Progenitor cell of endocrine pancreas (in vitro differentiated cells): ENCODE data around the gene ARID1B. TPM values are rescaled to one million over a fixed set of nuclear protein-coding genes. Genes with fewer than 3 reads are reported as not detected.

ENCODE experiments used
- DNase-seq: peaks from one replicate; pipeline ENCODE4 v3.0.0; 2021; ENCODE audit warnings: low spot score; ENCODE audit not compliant: unreplicated experiment
- H3K27ac Mint-ChIP-seq: 2 replicates; pipeline ENCODE4 v1.8.0; 2021; ENCODE audit warnings: mild to moderate bottlenecking, moderate library complexity, mixed read lengths
- H3K27me3 Mint-ChIP-seq: 2 replicates; pipeline ENCODE4 v1.8.0; 2021; ENCODE audit warnings: mixed read lengths
- H3K36me3 Mint-ChIP-seq: 2 replicates; pipeline ENCODE4 v1.8.0; 2022; ENCODE audit warnings: mixed read lengths; ENCODE audit not compliant: insufficient read depth
- H3K4me1 Mint-ChIP-seq: 2 replicates; pipeline ENCODE4 v1.8.0; 2021; ENCODE audit warnings: low read depth, mixed read lengths
- H3K4me3 Mint-ChIP-seq: 2 replicates; pipeline ENCODE4 v1.8.0; 2021; ENCODE audit warnings: low read depth, mild to moderate bottlenecking, moderate library complexity, mixed read lengths
- H3K9me3 Mint-ChIP-seq: 2 replicates; pipeline ENCODE4 v1.8.0; 2021; ENCODE audit warnings: low read depth, mixed read lengths
- CTCF ChIP-seq: fragments of 200-600 bp; sonication (generic); IDR thresholded peaks from one replicate; pipeline ENCODE4 v1.5.0; 2021; ENCODE audit warnings: antibody characterized with exemption, mild to moderate bottlenecking; ENCODE audit not compliant: unreplicated experiment
- total RNA-seq: library from RNA; stranded (reverse); gene quantifications from 2 replicates; pipeline ENCODE4 v1.2.1, GENCODE V29; 2021

ARID1B gene
- total RNA-seq, 1 donor from 2014 or later: 152 TPM

DNA sequence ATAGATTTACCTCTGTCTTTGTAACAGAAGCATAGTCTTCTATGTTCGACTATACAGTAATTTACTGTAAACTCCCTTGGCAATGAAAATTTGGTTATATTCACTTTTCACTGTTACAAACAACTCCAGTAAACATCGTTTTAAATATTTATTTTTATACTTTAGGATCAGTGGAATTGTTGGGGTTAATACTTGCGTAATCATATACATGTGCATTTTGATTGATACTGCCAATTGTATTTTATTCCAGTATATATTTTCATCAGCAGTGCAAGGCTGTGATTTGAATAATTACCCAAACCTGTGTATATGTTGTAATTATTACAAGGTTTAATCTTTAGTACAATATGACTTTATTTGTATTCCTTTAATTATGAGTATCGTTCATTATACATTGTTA, 255.7 kb downstream of the ARID1B start:
- DNase-seq: no peak
- Mint-ChIP-seq H3K27ac (no peak overlapping the region), H3K27me3 (no peaks in the 10 kb centered on the region), H3K4me1 (peaks cover 7% of the 10 kb centered on the region), H3K36me3 (peaks cover 4% of the 10 kb centered on the region), H3K4me3 (no peak overlapping the region), H3K9me3 (no peaks in the 10 kb centered on the region)
- TF ChIP-seq CTCF: no peak

DNA sequence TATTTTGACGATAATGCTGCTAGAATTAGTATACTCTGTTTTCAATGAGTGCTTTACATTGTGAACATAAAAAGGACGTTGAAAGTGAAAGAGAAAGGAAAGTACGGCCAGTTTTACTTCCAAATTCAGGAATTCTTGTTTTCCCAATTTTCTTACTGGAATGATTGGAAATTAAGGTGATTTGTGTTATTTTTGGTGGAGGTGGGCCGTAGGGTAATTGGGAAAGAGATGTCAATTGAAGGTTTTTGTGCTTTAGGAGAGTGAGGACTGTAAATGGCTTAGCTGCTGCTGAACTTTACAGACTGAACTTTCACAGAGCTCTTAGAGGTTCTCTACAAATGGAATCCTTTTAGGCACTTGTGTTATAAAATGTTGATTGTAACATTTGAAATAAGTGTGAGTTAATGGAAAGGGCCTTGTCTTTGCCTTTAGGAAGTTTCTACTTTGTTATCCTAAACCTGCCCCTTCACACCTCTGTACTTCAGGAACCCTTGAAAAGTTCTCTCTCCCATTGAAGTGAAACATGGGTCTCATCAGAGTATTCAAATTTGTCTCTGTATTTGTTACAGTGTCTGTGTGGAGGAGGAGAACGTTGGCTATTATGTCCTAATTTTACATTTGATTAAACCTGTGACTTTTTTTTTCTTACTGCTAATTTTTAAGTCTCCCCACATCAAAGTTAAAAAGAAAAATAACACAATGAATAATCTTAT, 256.4 kb downstream of the ARID1B start:
- no peak for DNase-seq
- H3K9me3 Mint-ChIP-seq: no peaks in the 10 kb centered on the region
- TF ChIP-seq CTCF: no peak
- peaks cover 7% of the 10 kb centered on the region for H3K4me1 Mint-ChIP-seq
- H3K36me3 Mint-ChIP-seq: peaks cover 4% of the 10 kb centered on the region
- H3K27ac Mint-ChIP-seq: no peak overlapping the region
- no peaks in the 10 kb centered on the region for H3K27me3 Mint-ChIP-seq
- no peak overlapping the region for H3K4me3 Mint-ChIP-seq

DNA sequence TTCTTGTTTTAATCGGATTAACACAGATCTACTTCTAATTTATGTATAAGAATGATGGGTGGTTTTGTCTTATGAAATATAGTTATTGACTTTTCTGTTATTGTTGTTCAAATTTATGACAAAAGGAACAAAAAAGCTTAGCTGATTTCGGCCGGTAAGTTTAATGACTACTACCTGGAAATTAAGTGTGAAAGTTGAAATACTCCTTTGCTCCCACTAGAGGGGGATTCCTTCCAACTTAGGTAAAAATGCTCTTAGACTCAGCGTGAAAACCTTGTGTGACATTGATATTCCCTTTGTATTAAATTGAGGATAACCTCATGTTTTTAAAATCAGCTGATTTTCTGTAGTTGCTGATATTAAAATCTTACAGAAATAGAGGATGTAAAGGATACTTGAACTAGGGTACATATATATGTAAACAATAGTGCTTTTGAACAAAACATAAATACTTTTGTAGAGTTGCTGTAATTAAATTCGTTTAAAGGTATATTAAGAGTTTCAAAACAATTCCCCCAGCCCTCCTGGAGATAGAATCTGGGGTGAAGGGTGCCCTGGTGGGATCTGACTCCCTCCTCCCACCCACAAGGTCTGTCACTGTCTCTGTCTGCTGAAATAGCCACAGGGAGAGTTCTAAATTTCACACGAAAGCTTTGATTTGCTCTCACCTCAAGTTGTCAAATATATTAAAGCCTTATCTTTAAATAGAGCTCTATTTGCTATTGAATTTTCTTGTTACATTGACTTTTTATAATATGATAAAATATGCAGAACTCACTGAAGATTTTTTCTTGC, 257.5 kb downstream of the ARID1B start:
- Mint-ChIP-seq H3K27me3 (no peaks in the 10 kb centered on the region), H3K36me3 (peaks cover under 1% of the 10 kb centered on the region), H3K27ac (peak overlapping the region; percentile 43), H3K4me3 (no peak overlapping the region), H3K4me1 (peaks cover 7% of the 10 kb centered on the region), H3K9me3 (no peaks in the 10 kb centered on the region)
- peak; percentile 73 for TF ChIP-seq CTCF
- DNase-seq: no peak

GRCh38 chr6:157035546-157035945, 258.4 kb downstream of the ARID1B start:
- Mint-ChIP-seq H3K4me1 (peaks cover 8% of the 10 kb centered on the region), H3K36me3 (peaks cover 2% of the 10 kb centered on the region), H3K9me3 (no peaks in the 10 kb centered on the region), H3K27ac (no peak overlapping the region), H3K4me3 (no peak overlapping the region), H3K27me3 (no peaks in the 10 kb centered on the region)
- TF ChIP-seq CTCF: no peak
- no peak for DNase-seq

GRCh38 chr6:157036245-157036711, 259.1 kb downstream of the ARID1B start:
- Mint-ChIP-seq H3K27ac (no peak overlapping the region), H3K4me3 (no peak overlapping the region), H3K27me3 (no peaks in the 10 kb centered on the region), H3K4me1 (peaks cover 8% of the 10 kb centered on the region), H3K9me3 (no peaks in the 10 kb centered on the region), H3K36me3 (peaks cover 2% of the 10 kb centered on the region)
- TF ChIP-seq CTCF: no peak
- DNase-seq: no peak
